GM19455 (cell line): ENCODE data around the gene KCNS3.
"Not testable (repeated sequence)": the region's sequence is repeated elsewhere in the genome, so short reads cannot be mapped to it uniquely, and the experiment has no call there.

Source experiments
- ATAC-seq: cut with Tn5 transposase; IDR thresholded peaks from one replicate; pipeline ENCODE4 v1.9.1; 2021; ENCODE audit not compliant: unreplicated experiment

The KCNS3 gene

GRCh38 chr2:17940091-17940630 lies 61.7 kb downstream of the KCNS3 start:
- ATAC-seq: no peak

- ATAC-seq: no peak
Observed at GRCh38 chr2:17943444-17943843, 65.0 kb downstream of the KCNS3 start.

GRCh38 chr2:17947113-17947512 lies 68.6 kb downstream of the KCNS3 start:
- no peak for ATAC-seq

- ATAC-seq: no peak
Observed at GRCh38 chr2:17950006-17950405, 71.5 kb downstream of the KCNS3 start.

- ATAC-seq: no peak
Observed at GRCh38 chr2:17951563-17951962, 73.1 kb downstream of the KCNS3 start.

- ATAC-seq: no peak
Observed at GRCh38 chr2:17958466-17959092, 80.1 kb downstream of the KCNS3 start.

- no peak for ATAC-seq
Observed at GRCh38 chr2:17959356-17959755, 80.9 kb downstream of the KCNS3 start.

- ATAC-seq: no peak
Observed at GRCh38 chr2:17959833-17960232, 81.4 kb downstream of the KCNS3 start.

- no peak for ATAC-seq
Observed at GRCh38 chr2:17960925-17961324, 82.5 kb downstream of the KCNS3 start.

- ATAC-seq: no peak
Observed at GRCh38 chr2:17961789-17962188, 83.3 kb downstream of the KCNS3 start.

- no peak for ATAC-seq
Observed at GRCh38 chr2:17962876-17963275, 84.4 kb downstream of the KCNS3 start.

GRCh38 chr2:17963571-17963970 lies 85.1 kb downstream of the KCNS3 start:
- ATAC-seq: not testable (repeated sequence)

- ATAC-seq: no peak
Observed at GRCh38 chr2:17965196-17965595, 86.7 kb downstream of the KCNS3 start.

GRCh38 chr2:17966798-17967197 lies 88.3 kb downstream of the KCNS3 start:
- no peak for ATAC-seq

- no peak for ATAC-seq
Observed at GRCh38 chr2:17969661-17970060, 91.2 kb downstream of the KCNS3 start.

- ATAC-seq: no peak
Observed at GRCh38 chr2:17971531-17972125, 93.2 kb downstream of the KCNS3 start.

- ATAC-seq: no peak
Observed at GRCh38 chr2:17972991-17973390, 94.5 kb downstream of the KCNS3 start.

GRCh38 chr2:17975401-17975800 lies 96.9 kb downstream of the KCNS3 start:
- ATAC-seq: no peak

GRCh38 chr2:17976871-17977746 lies 98.6 kb downstream of the KCNS3 start:
- no peak for ATAC-seq

GRCh38 chr2:17979707-17980106 lies 101.2 kb downstream of the KCNS3 start:
- ATAC-seq: no peak

- no peak for ATAC-seq
Observed at GRCh38 chr2:17981936-17982335, 103.5 kb downstream of the KCNS3 start.
